ENCODE data around the gene PTEN. TPM values are rescaled to one million over a fixed set of nuclear protein-coding genes. Genes with fewer than 3 reads are reported as not detected.
A peak's percentile ranks its signal among the peaks of the same experiment; 100 is the strongest.

PTEN gene
- total RNA-seq, 1 donor from 2014 or later, result 48.5 TPM

GRCh38 chr10:87918254-87918859 lies 54.9 kb downstream of the PTEN start:
- Mint-ChIP-seq H3K4me3 (ENCODE audit: low read depth) (peak overlapping the region; percentile 37), H3K4me1 (ENCODE audit: low read depth) (peaks cover 48% of the 10 kb centered on the region), H3K27me3 (ENCODE audit: low read depth) (no peaks in the 10 kb centered on the region), H3K36me3 (ENCODE audit: low read depth) (peaks cover 70% of the 10 kb centered on the region), H3K9me3 (peaks cover 9% of the 10 kb centered on the region), H3K27ac (peak overlapping the region; percentile 75)
- no peak for DNase-seq (ENCODE audit: low spot score)
- intact Hi-C loops (cut with micrococcal nuclease), result no loop called here

GRCh38 chr10:87920538-87920937 lies 57.1 kb downstream of the PTEN start:
- no peak for DNase-seq (ENCODE audit: low spot score)
- Mint-ChIP-seq H3K27me3 (ENCODE audit: low read depth) (no peaks in the 10 kb centered on the region), H3K4me1 (ENCODE audit: low read depth) (peaks cover 54% of the 10 kb centered on the region), H3K36me3 (ENCODE audit: low read depth) (peaks cover 70% of the 10 kb centered on the region), H3K4me3 (ENCODE audit: low read depth) (no peak overlapping the region), H3K27ac (no peak overlapping the region), H3K9me3 (no peaks in the 10 kb centered on the region)
- intact Hi-C loops (cut with micrococcal nuclease), result no loop called here

GRCh38 chr10:87921931-87922688 lies 58.7 kb downstream of the PTEN start:
- no peak overlapping the region for H3K4me3 Mint-ChIP-seq (ENCODE audit: low read depth)

GRCh38 chr10:87923233-87923632 lies 59.8 kb downstream of the PTEN start:
- H3K9me3 Mint-ChIP-seq, result no peaks in the 10 kb centered on the region
- H3K27ac Mint-ChIP-seq, result no peak overlapping the region
- H3K4me1 Mint-ChIP-seq (ENCODE audit: low read depth), result peaks cover 46% of the 10 kb centered on the region
- no peaks in the 10 kb centered on the region for H3K27me3 Mint-ChIP-seq (ENCODE audit: low read depth)
- intact Hi-C loops (cut with micrococcal nuclease), result no loop called here
- no peak for DNase-seq (ENCODE audit: low spot score)
- peaks cover 75% of the 10 kb centered on the region for H3K36me3 Mint-ChIP-seq (ENCODE audit: low read depth)
- no peak overlapping the region for H3K4me3 Mint-ChIP-seq (ENCODE audit: low read depth)

More at GRCh38 chr10:87921931-87922688, 58.7 kb downstream of the PTEN start:
- H3K27ac Mint-ChIP-seq, result no peak overlapping the region
- H3K9me3 Mint-ChIP-seq, result no peaks in the 10 kb centered on the region
- peaks cover 51% of the 10 kb centered on the region for H3K4me1 Mint-ChIP-seq (ENCODE audit: low read depth)
- no peaks in the 10 kb centered on the region for H3K27me3 Mint-ChIP-seq (ENCODE audit: low read depth)
- DNase-seq (ENCODE audit: low spot score), result no peak
- intact Hi-C loops (cut with micrococcal nuclease), result no loop called here
- peaks cover 70% of the 10 kb centered on the region for H3K36me3 Mint-ChIP-seq (ENCODE audit: low read depth)

GRCh38 chr10:87925570-87925969 lies 62.1 kb downstream of the PTEN start:
- intact Hi-C loops (cut with micrococcal nuclease), result loop anchor here (5.0 kb wide), 1 partner anchor 63 kb away; the partner anchor contains the start of genes KLLN and PTEN
- Mint-ChIP-seq H3K9me3 (no peaks in the 10 kb centered on the region), H3K4me3 (ENCODE audit: low read depth) (no peak overlapping the region), H3K27me3 (ENCODE audit: low read depth) (no peaks in the 10 kb centered on the region), H3K27ac (no peak overlapping the region), H3K36me3 (ENCODE audit: low read depth) (peaks cover 77% of the 10 kb centered on the region), H3K4me1 (ENCODE audit: low read depth) (peaks cover 48% of the 10 kb centered on the region)
- no peak for DNase-seq (ENCODE audit: low spot score)

- peaks cover 76% of the 10 kb centered on the region for H3K36me3 Mint-ChIP-seq (ENCODE audit: low read depth)
- H3K9me3 Mint-ChIP-seq, result no peaks in the 10 kb centered on the region
- no peaks in the 10 kb centered on the region for H3K27me3 Mint-ChIP-seq (ENCODE audit: low read depth)
- intact Hi-C loops (cut with micrococcal nuclease), result loop anchor here (5.0 kb wide), 1 partner anchor 65 kb away; the partner anchor contains the start of genes KLLN and PTEN
- H3K4me3 Mint-ChIP-seq (ENCODE audit: low read depth), result no peak overlapping the region
- H3K4me1 Mint-ChIP-seq (ENCODE audit: low read depth), result peaks cover 56% of the 10 kb centered on the region
- DNase-seq (ENCODE audit: low spot score), result no peak
- H3K27ac Mint-ChIP-seq, result no peak overlapping the region
Observed at GRCh38 chr10:87927091-87927490, 63.7 kb downstream of the PTEN start.

- H3K27ac Mint-ChIP-seq, result no peak overlapping the region
- H3K4me1 Mint-ChIP-seq (ENCODE audit: low read depth), result peaks cover 46% of the 10 kb centered on the region
- no peak overlapping the region for H3K4me3 Mint-ChIP-seq (ENCODE audit: low read depth)
- DNase-seq (ENCODE audit: low spot score), result no peak
- H3K36me3 Mint-ChIP-seq (ENCODE audit: low read depth), result peaks cover 69% of the 10 kb centered on the region
- H3K9me3 Mint-ChIP-seq, result no peaks in the 10 kb centered on the region
- intact Hi-C loops (cut with micrococcal nuclease), result loop anchor here (5.0 kb wide), 1 partner anchor 67 kb away; the partner anchor contains the start of genes KLLN and PTEN
- no peaks in the 10 kb centered on the region for H3K27me3 Mint-ChIP-seq (ENCODE audit: low read depth)
Observed at GRCh38 chr10:87928996-87929395, 65.6 kb downstream of the PTEN start.

- H3K36me3 Mint-ChIP-seq (ENCODE audit: low read depth), result peaks cover 70% of the 10 kb centered on the region
- no peaks in the 10 kb centered on the region for H3K27me3 Mint-ChIP-seq (ENCODE audit: low read depth)
- DNase-seq (ENCODE audit: low spot score), result no peak
- no peak overlapping the region for H3K4me3 Mint-ChIP-seq (ENCODE audit: low read depth)
- intact Hi-C loops (cut with micrococcal nuclease), result loop anchor here (10.0 kb wide), 1 partner anchor 345 kb away; no protein-coding TSS in a partner anchor
- H3K27ac Mint-ChIP-seq, result no peak overlapping the region
- peaks cover 40% of the 10 kb centered on the region for H3K4me1 Mint-ChIP-seq (ENCODE audit: low read depth)
- no peaks in the 10 kb centered on the region for H3K9me3 Mint-ChIP-seq
Observed at GRCh38 chr10:87930141-87930540, 66.7 kb downstream of the PTEN start.

GRCh38 chr10:87930934-87931835 lies 67.8 kb downstream of the PTEN start:
- Mint-ChIP-seq H3K27ac (no peak overlapping the region), H3K4me1 (ENCODE audit: low read depth) (peaks cover 40% of the 10 kb centered on the region), H3K4me3 (ENCODE audit: low read depth) (no peak overlapping the region), H3K9me3 (no peaks in the 10 kb centered on the region), H3K27me3 (ENCODE audit: low read depth) (no peaks in the 10 kb centered on the region), H3K36me3 (ENCODE audit: low read depth) (peaks cover 70% of the 10 kb centered on the region)
- intact Hi-C loops (cut with micrococcal nuclease), result loop anchor here (10.0 kb wide), 1 partner anchor 344 kb away; no protein-coding TSS in a partner anchor
- DNase-seq (ENCODE audit: low spot score), result no peak

GRCh38 chr10:87931836-87932230 lies 68.4 kb downstream of the PTEN start:
- peaks cover 39% of the 10 kb centered on the region for H3K4me1 Mint-ChIP-seq (ENCODE audit: low read depth)
- no peak overlapping the region for H3K27ac Mint-ChIP-seq
- no peak for DNase-seq (ENCODE audit: low spot score)
- no peak overlapping the region for H3K4me3 Mint-ChIP-seq (ENCODE audit: low read depth)
- intact Hi-C loops (cut with micrococcal nuclease), result loop anchor here (10.0 kb wide), 1 partner anchor 343 kb away; no protein-coding TSS in a partner anchor
- H3K27me3 Mint-ChIP-seq (ENCODE audit: low read depth), result no peaks in the 10 kb centered on the region
- peaks cover 70% of the 10 kb centered on the region for H3K36me3 Mint-ChIP-seq (ENCODE audit: low read depth)
- H3K9me3 Mint-ChIP-seq, result no peaks in the 10 kb centered on the region

- no peak overlapping the region for H3K27ac Mint-ChIP-seq
- H3K4me3 Mint-ChIP-seq (ENCODE audit: low read depth), result no peak overlapping the region
- DNase-seq (ENCODE audit: low spot score), result no peak
- peaks cover 23% of the 10 kb centered on the region for H3K4me1 Mint-ChIP-seq (ENCODE audit: low read depth)
- no peaks in the 10 kb centered on the region for H3K27me3 Mint-ChIP-seq (ENCODE audit: low read depth)
- no peaks in the 10 kb centered on the region for H3K9me3 Mint-ChIP-seq
- intact Hi-C loops (cut with micrococcal nuclease), result loop anchor here (10.0 kb wide), 1 partner anchor 339 kb away; no protein-coding TSS in a partner anchor
- peaks cover 65% of the 10 kb centered on the region for H3K36me3 Mint-ChIP-seq (ENCODE audit: low read depth)
Observed at GRCh38 chr10:87935290-87936141, 72.1 kb downstream of the PTEN start.

- H3K27ac Mint-ChIP-seq, result no peak overlapping the region
Observed at GRCh38 chr10:87940210-87940609, 76.8 kb downstream of the PTEN start.

More at GRCh38 chr10:87940210-87940609, 76.8 kb downstream of the PTEN start:
- Mint-ChIP-seq H3K27me3 (ENCODE audit: low read depth) (no peaks in the 10 kb centered on the region), H3K4me1 (ENCODE audit: low read depth) (peaks cover 19% of the 10 kb centered on the region), H3K9me3 (no peaks in the 10 kb centered on the region), H3K4me3 (ENCODE audit: low read depth) (no peak overlapping the region), H3K36me3 (ENCODE audit: low read depth) (peaks cover 62% of the 10 kb centered on the region)
- no peak for DNase-seq (ENCODE audit: low spot score)
- intact Hi-C loops (cut with micrococcal nuclease), result no loop called here

All from activated T-helper 2 cell treated with anti-CD3 and anti-CD28 coated beads, Interferon-gamma antibody, Interleukin-2, Interleukin-4, amounts not matched to agents 10 μg/mL and 5 μg/mL and 100 μg/mL, durations not matched to agents 14 hours and 24 hours and 36 hours (primary cell).